Measurements from ENCODE around the gene B3GALT4.

- TF ChIP-seq ZC3H10 (CRISPR knock-in tag; IDR thresholded peaks at IDR 0.05) = no peak
- no peak for TF ChIP-seq TSHZ2 (CRISPR knock-in tag; IDR thresholded peaks at IDR 0.05)
- TF ChIP-seq ZFP30 (CRISPR knock-in tag; IDR thresholded peaks at IDR 0.05) = no peak
- TF ChIP-seq CSDC2 (CRISPR knock-in tag; IDR thresholded peaks at IDR 0.05) = no peak
- no peak for TF ChIP-seq BACH2 (CRISPR knock-in tag; IDR thresholded peaks at IDR 0.05; ENCODE audit: borderline replicate concordance)
- no peak for TF ChIP-seq ZNF565 (CRISPR knock-in tag; conservative IDR thresholded peaks at IDR 0.05; ENCODE audit: low read depth)
- no peak for TF ChIP-seq RARB (CRISPR knock-in tag; IDR thresholded peaks at IDR 0.05)
Measured at GRCh38 chr6:33235221-33235634, 41.7 kb upstream of the B3GALT4 start.
